ENCODE measurements around the gene MAGIX.

Gene MAGIX

DNA sequence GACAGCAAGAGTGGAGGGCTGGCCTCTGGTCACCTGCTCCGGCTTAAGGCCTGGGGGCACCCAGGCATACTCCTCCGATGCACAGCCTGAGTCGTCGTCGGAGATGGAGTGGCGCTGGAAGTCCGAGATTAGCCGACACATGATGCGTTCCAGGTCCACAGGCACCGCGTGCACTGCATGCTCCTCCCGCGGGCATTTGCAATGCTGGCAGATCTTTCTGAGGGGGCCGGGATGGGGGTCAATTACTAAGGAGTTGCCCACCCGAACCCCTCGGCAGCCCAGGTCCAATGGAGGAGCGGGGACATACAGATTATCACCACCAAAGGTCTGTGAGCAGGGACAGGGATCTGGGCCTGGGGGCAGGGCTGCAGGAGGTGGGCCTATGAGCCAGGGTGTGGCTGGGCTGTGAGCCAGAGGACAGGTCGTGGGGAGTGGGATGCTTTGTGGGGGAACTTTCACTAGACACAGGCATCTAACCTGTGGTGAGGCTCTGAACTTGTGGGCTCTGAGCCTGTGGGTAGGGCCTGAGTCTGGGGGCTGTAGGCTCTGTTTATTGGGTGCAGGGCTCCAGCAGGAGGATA, 21.2 kb downstream of the MAGIX start:
- H3K4me1 ChIP-seq (ENCODE audit: insufficient read depth, poor library complexity, severe bottlenecking) = no peaks in the 10 kb centered on the region
- TF ChIP-seq, protein P1, sequence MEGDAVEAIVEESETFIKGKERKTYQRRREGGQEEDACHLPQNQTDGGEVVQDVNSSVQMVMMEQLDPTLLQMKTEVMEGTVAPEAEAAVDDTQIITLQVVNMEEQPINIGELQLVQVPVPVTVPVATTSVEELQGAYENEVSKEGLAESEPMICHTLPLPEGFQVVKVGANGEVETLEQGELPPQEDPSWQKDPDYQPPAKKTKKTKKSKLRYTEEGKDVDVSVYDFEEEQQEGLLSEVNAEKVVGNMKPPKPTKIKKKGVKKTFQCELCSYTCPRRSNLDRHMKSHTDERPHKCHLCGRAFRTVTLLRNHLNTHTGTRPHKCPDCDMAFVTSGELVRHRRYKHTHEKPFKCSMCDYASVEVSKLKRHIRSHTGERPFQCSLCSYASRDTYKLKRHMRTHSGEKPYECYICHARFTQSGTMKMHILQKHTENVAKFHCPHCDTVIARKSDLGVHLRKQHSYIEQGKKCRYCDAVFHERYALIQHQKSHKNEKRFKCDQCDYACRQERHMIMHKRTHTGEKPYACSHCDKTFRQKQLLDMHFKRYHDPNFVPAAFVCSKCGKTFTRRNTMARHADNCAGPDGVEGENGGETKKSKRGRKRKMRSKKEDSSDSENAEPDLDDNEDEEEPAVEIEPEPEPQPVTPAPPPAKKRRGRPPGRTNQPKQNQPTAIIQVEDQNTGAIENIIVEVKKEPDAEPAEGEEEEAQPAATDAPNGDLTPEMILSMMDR (IDR thresholded peaks at IDR 0.05; ENCODE audit: poor library complexity, severe bottlenecking) = no peak
- H3K9me3 ChIP-seq (ENCODE audit: severe bottlenecking) = no peaks in the 10 kb centered on the region
- no peak for DNase-seq (ENCODE audit: low spot score)
- H3K36me3 ChIP-seq (ENCODE audit: low read depth) = peaks cover 36% of the 10 kb centered on the region
- peak overlapping the region; percentile 81 for H3K4me3 ChIP-seq (ENCODE audit: severe bottlenecking)
- no peaks in the 10 kb centered on the region for H3K27me3 ChIP-seq (ENCODE audit: insufficient read depth, poor library complexity, severe bottlenecking)
- peak overlapping the region; percentile 85 for H3K27ac ChIP-seq (ENCODE audit: poor library complexity, severe bottlenecking)
- ATAC-seq (ENCODE audit: low read depth) = no peak

GRCh38 chrX:49184294-49185281, 22.0 kb downstream of the MAGIX start:
- DNase-seq (ENCODE audit: low spot score) = peak; percentile 92
- peak overlapping the region; percentile 85 for H3K27ac ChIP-seq (ENCODE audit: poor library complexity, severe bottlenecking)
- peak; percentile 87 for ATAC-seq (ENCODE audit: low read depth)
- H3K36me3 ChIP-seq (ENCODE audit: low read depth) = peaks cover 36% of the 10 kb centered on the region
- TF ChIP-seq, protein P1 (IDR thresholded peaks at IDR 0.05; ENCODE audit: poor library complexity, severe bottlenecking) = peak; percentile 14
- no peaks in the 10 kb centered on the region for H3K9me3 ChIP-seq (ENCODE audit: severe bottlenecking)
- no peaks in the 10 kb centered on the region for H3K27me3 ChIP-seq (ENCODE audit: insufficient read depth, poor library complexity, severe bottlenecking)
- H3K4me3 ChIP-seq (ENCODE audit: severe bottlenecking) = peak overlapping the region; percentile 81
- no peaks in the 10 kb centered on the region for H3K4me1 ChIP-seq (ENCODE audit: insufficient read depth, poor library complexity, severe bottlenecking)

DNA sequence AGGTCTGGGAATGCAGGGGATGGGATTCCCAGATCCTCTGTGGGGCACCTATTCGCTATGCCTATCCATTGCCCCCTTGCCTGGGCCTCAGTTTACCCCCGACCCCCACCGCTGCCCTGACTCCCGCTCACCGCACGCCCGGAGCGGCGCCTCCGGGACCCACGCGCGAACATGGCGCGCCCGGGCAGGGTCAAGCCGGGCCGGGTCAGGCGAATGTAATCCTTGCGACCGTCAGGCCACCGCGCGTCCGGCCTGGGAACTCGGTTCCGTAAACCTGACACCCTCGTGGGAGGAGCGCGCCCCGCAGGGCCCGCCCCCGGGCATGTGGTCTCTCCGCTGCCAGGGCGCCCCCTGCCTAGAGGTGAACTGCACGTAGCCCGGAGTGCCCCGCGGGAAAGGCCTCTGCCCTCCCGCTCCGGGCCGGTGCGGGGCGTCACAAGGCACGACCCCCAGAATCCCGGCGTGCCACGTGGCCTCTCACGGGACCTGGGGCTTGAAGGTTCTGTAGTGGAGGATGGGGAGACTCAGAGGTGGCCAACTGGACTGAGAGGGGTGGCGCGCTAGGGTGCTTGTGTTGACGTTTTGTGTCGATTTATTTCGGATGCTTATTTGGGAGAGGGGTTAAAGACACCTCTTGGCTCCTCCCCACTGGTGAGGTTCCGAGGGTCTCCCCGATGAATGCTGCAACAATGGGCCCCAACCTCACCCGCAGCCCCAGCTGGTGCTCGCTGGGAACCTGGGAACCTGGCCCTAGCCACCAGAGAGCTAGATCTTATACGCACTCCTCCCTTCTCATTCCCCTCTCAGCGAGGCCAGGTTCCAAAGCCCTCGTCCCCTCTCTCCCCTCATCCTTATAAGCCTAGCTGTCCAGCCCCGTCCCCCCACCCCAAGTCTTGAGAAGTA, 23.8 kb downstream of the MAGIX start, which contains the start of gene PRICKLE3:
PRICKLE3 (minus strand) TSS at position 249 of the 903 bp plus-strand sequence; CDS start at position 173, 76 bp downstream.
- H3K27ac ChIP-seq (ENCODE audit: poor library complexity, severe bottlenecking) = peak within 1 kb of the TSS; percentile 85
- ATAC-seq (ENCODE audit: low read depth) (peak; percentile 7; the same call in 2 of the 3 replicates), DNase-seq (ENCODE audit: low spot score) (no peak)
- no peaks in the 10 kb centered on the region for H3K9me3 ChIP-seq (ENCODE audit: severe bottlenecking)
- TF ChIP-seq, protein P1 (IDR thresholded peaks at IDR 0.05; ENCODE audit: poor library complexity, severe bottlenecking) = peak; percentile 57
- no peaks in the 10 kb centered on the region for H3K27me3 ChIP-seq (ENCODE audit: insufficient read depth, poor library complexity, severe bottlenecking)
- H3K36me3 ChIP-seq (ENCODE audit: low read depth) = peaks cover 25% of the 10 kb centered on the region
- peak within 1 kb of the TSS; percentile 81 for H3K4me3 ChIP-seq (ENCODE audit: severe bottlenecking)
- no peaks in the 10 kb centered on the region for H3K4me1 ChIP-seq (ENCODE audit: insufficient read depth, poor library complexity, severe bottlenecking)

- Histone ChIP-seq H3K4me1 (ENCODE audit: insufficient read depth, poor library complexity, severe bottlenecking) (no peaks in the 10 kb centered on the region), H3K36me3 (ENCODE audit: low read depth) (peaks cover 21% of the 10 kb centered on the region), H3K4me3 (ENCODE audit: severe bottlenecking) (no peak overlapping the region), H3K27me3 (ENCODE audit: insufficient read depth, poor library complexity, severe bottlenecking) (no peaks in the 10 kb centered on the region), H3K9me3 (ENCODE audit: severe bottlenecking) (no peaks in the 10 kb centered on the region), H3K27ac (ENCODE audit: poor library complexity, severe bottlenecking) (peak overlapping the region; percentile 85)
- DNase-seq (ENCODE audit: low spot score) = no peak
- TF ChIP-seq, protein P1 (IDR thresholded peaks at IDR 0.05; ENCODE audit: poor library complexity, severe bottlenecking) = no peak
- no peak for ATAC-seq (ENCODE audit: low read depth)
Measured at GRCh38 chrX:49187028-49187394, 24.5 kb downstream of the MAGIX start.

Data from RWPE2 (cell line).